ENCODE measurements around the gene METTL3.

METTL3 gene

DNA sequence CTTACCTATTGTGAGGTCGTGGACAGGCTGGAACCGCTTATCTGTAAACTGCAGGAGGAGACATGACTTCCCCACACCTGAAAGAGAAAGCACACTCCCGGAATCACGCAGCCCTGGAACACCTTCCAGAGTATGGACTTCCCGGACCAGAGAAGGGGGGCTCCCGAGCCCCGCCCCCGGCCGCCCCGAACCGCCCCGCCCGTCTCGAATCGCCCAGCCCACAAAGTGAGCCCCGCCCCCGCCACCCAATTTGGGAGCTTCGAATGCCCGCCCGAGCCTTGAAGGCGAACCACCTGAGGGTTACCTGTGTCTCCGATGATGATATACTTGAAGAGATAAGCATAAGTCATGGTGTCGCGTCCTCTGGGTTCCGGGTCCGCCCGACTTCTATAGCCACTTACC is 34.6 kb downstream of the METTL3 start:
- peak; percentile 87 for DNase-seq

DNA sequence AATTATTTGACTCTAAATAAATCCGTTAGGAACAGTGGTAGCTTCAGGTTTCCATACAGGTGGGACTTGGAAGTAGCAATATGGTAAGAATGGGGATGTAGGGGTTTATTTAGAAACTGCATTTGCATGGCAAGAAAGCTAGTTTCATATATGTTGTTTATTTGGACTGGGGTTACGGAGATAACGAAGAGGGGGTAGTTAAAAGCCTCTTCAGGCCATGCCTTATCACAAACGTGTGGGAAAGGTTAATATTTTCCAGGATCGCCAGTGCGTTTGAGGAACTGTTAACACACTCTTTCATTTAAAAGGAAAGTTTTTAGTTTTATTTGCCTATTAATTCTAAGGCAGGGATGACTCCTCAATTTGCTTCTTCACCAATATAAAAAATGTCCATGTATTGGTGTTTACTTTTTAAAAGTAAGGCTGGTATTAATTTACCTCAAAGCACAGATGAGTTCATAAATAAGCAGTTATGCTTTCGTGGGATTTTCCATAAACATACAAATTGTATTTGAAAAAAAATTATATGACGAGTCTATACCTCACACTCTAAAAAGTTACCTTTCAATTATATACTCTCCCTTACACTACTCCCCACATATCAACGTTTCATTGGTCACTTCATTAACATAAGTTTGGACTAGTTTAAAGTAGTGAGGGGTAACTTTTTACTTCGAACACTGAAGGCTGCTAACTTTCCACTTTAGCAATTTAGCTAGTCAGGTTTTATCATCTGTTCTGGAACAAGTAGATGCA is 35.2 kb downstream of the METTL3 start:
- DNase-seq: no peak

DNA sequence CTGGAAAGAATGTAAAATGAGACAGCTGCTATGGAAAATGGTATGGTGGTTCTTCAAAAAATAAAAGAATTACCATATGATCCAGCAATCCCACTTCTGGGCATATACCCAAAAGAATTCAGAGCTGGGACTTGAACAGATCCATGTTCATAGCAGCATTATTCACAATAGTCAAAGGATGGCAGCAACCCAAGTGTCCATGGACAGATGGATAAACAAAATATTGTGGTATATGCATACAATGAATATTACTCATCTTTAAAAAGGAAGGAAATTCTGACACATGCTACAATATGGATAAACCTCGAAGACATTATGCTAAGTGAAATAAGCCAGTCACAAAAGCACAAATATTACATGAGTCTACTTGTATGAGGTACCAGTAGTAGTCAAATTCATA is 43.5 kb downstream of the METTL3 start:
- DNase-seq: no peak

DNA sequence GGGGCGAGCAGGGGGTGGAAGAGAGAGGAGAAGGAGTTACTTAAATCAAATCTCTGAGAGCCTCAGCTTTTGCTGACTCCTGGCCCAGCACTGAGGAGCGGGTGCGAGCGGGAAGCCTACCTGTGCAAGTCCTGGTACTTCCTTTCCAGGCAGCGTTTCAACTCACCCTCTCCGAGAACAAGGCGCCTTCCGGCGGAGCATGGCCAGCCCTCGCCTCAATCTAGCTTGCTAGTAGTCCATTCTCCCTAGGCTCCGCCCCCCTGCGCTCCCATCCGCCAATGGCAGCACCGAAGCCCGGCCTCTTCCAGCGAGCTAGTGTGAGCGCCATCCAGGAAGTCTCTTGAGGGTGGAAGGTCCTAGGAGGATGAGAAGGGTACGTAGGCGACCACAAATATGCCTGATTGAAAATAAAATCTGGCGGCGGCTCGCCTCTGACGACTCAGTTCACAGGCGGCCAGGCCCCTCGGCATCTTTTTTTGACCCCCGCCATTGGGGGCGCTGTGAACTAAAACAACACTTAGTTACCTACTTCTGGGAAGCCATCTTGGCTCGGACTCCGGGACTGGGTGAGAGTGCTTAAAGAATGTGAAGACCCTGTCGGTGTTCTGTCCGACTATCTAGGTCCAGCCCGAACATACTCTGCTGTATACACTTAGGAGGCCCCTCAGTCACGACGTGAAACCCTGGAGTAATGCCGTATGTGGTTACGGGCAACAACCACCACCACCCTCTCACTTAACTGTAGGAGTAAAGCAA is 55.0 kb downstream of the METTL3 start, which contains the start of gene CHD8:
CHD8 (minus strand) TSS at position 212 of the 756 bp plus-strand sequence. CDS start 24,480 bp downstream, outside the sequence.
- peak; percentile 99 for DNase-seq

DNA sequence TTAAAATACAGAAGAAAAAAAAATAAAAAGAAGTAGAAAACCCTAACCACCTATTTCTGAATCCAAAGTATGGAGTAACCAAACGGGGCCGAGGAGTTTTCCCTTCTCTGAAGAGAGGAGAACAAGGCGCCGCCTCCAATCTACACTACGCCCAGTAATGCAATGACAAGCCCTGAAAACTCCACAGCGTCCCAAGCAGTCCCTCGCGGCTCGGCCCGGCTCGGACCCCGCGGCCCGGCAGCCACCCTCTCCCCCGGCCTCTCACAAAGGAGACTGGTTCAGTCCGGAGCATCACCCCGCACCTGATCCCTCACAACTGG is 55.6 kb downstream of the METTL3 start:
- DNase-seq: no peak

DNA sequence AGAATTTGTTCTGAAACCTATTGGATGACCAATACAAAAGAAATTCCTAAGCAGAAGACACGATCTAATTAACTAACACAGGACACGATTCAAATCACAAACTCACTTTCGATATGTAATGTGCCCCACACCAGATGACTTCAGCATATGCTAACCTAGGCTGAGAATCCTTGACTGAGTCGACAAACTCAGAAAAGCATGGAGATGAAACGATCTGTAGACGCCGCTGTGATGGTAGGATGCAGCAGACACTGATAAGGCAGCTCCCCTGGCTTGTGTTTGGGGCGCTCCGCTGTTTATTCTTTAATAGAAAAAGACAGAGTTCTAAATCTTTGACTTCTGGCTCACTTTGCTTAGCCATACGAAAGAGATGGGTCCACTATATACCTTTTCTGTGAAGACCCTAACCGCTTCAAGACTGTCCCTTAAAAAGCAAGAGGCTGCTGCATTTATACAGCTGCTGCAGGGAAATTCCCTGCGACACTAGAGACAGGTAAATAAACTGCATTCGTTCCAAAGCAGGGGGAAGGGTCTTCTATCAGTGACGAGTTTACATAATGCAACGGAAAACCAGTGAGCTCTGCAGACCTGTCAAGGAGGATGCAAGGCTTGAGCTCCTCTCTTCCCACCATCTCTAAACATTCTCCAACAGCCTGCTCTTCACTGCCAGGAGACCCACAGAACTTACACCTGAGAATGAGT is 56.1 kb downstream of the METTL3 start:
- no peak for DNase-seq

DNA sequence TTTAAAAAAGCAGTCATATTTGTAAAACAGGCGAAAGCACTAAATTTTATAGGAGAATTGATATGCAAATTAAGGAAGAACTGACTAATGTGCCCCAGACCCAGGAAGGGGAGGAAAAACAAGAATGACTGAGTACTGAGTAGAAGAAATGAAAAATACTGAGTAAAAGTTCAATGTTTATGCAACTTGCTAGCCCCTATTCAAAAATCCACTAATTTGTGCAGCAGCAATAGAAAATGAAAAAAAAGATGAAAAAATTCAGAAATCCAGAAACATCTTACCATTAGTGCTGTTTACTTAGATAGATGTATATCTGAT is 61.3 kb downstream of the METTL3 start:
- no peak for DNase-seq

Data from CD4-positive, alpha-beta T cell treated with Interleukin-6 for 4 hours (primary cell).